HS-5 (cell line): Measurements from ENCODE around the gene INIP.
A peak's percentile ranks its signal among the peaks of the same experiment; 100 is the strongest.

Experiments
- DNase-seq: peaks from one replicate; pipeline ENCODE4 v3.0.0-alpha.2; 2012; ENCODE audit warnings: low read depth

INIP gene

GRCh38 chr9:112670991-112671625 is 46.8 kb downstream of the INIP start:
- DNase-seq, result no peak

DNA sequence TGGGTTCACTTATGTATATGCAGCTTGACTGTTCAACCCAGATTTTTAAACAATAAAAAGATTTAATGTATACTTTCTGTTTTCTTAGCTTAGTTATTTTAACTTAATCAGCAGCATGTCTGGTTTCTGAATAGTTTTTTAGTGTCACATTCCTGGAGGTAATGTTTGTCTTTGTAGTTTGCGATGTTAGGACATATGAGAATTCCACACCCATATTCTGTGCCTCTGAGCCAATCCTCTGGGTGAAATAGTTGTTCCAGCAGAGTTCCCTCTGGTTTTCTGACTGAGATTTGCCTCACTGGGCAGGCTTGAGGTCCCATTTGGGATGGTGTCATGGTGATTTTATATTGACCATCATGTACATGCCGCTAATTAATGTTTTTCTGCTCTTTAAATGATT is 48.6 kb downstream of the INIP start:
- no peak for DNase-seq

DNA sequence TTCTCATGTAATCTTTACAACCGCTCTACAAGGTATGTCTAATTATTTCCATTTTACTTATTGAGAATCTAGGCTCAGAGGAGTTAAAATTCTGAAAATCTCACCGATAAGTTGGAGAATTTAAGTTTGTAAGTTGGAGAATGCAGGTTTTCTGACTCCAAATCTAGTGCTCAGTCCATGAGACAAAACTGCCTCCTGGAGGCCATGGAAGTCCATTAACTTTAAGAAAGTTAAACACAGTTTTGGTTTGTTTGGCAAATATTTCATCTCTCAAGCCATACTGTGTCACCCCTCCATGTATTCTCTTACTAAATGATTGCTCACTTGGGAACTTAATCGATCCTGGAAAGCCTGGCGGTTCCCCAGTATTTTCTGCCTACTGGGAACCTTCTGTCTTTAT is 52.6 kb downstream of the INIP start:
- DNase-seq, result peak; percentile 5

DNA sequence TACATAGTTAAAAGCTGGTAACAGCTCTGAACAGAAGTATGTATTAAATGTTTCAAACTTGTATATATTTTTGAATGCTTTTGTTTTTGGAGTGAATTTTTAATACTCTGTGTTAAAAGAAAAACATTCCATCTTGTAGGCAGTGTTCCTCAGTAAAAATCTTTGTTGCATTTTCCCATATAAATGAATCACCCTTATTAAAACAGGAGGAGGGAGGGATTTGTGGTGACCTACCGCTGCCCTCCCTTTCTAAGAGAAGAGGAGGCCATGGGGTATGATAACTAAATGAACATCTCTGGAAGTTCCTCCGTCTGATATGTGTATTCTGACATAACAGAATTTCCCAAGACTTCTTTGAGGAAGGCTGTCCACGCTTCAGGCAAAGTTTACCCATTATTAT is 53.4 kb downstream of the INIP start:
- no peak for DNase-seq

- DNase-seq, result no peak
Observed at GRCh38 chr9:112663681-112664080, 54.2 kb downstream of the INIP start.

DNA sequence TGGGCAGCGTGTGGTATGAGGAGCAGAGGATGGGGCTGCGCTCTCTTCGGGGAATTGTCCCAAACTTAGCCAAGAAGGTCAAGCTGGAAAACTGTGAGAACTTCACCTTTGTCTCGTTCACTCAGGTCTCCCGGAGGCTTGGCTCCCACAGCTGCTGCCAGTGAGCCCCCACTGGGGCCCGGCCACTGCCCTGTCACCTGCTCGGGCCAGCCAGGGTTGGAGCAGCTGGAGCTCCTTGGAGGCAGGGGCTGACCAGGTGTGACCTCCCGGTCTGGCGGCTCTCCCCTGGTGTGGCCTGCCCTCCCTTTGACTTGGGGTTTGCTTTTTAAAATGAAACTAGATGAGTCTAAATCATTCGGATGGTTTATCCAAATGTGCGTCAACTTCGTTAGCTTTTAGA is 58.0 kb downstream of the INIP start:
- DNase-seq, result no peak

DNA sequence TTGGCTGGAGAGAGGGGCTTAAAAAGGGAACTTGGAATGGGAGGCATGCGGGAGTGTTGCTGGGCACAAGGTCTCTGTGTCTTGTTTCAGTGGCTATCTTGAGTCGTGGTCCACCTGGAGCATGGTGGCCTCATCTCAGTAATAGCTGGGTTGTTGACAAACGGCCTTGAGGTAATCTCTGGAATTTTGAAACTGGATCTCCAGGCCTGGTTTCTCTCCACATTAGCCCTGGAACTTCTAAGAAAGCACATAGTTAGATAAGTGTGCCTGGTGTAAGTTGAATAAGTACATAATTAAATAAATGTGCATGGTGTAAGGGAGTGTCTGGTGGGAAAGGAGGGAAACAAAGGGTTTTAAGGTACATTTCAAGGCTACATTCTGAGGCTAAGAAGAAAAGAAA is 62.2 kb downstream of the INIP start:
- no peak for DNase-seq

DNA sequence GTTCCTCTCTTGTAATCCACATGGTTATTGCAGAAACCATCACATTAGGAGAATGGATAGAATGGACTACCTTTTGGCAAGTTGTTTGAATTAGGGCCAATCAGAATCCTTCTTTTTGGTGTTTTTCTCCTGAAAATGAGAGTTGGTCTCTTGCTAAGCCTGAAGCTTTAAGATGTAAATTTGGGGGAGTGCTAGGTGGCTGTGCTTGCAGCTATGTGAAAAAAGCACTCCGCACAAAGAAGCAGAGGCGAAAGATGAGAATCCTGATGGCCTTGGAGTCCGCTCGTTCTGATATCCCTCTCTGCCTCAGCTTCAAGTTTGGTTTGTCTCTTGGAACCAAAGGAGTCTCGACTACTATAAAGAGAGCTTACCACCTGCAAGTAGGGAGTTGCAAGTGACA is 63.6 kb downstream of the INIP start:
- DNase-seq, result no peak

- DNase-seq, result no peak
Observed at GRCh38 chr9:112648624-112649023, 69.3 kb downstream of the INIP start.

DNA sequence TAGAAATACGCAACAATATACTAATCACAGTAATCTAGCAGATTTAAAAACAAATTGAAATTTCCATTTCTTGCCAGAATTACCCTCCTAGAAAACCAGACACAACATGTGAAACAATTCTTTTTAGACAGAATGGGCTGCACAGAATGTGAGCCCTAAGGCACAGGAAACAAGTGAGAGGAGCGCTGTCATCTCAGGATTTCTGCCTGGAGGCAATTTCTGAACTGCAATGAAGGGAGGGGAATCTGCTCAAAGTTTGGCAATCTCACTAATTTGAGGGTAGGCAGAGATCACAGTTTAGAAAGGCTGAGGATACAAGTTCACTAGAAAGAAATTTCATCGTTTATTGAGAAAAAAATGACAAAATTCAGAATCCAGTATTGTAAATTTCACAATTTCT is 70.3 kb downstream of the INIP start:
- no peak for DNase-seq

DNA sequence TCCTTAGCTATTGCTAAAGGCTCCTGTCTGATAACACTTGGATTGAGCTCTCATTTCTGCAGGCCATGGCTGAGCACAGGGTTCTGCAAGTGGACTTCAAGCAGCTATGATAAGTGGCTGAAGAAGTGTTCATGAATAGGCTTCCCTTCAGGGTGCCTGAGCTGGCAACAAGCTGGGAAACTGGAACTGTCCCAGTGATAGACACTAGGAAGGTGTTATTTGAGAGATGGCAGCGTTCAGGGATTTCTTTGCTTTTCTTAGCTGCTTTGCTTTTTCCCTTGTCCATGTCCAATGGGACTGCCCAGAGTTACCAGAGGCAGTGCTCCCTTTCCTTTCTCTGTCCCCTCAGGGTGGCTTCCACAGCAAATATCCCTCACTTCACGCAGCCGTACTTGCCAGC is 75.8 kb downstream of the INIP start:
- DNase-seq, result no peak

DNA sequence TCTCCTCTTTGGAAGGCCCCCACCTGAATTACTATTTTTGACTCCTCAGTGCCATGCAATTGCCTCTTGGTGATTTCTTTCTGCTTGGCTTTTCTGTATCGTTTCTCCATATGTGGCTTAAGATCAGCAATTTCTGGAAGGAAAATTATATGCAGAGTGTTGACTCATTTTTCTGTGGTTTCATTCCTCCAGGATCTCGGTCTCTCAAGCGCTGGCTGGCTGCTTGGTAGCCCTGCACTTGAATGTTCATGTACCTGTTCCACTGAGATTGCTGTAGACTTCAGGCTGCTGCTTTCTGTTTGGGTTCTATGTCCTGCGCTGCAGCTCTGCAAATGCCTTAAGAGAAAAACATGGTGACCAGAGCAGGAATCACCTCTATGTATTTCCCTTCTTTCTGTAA is 77.6 kb downstream of the INIP start:
- no peak for DNase-seq
